NT2/D1 (cell line): Measurements from ENCODE around the gene C12orf57.

ENCODE experiments used
- DNase-seq: peaks from one replicate; pipeline ENCODE4 v3.0.0-alpha.2; 2011; ENCODE audit warnings: low read depth, low spot score
- H3K27me3 ChIP-seq: 2 replicates; pipeline ENCODE4 v1.6.0; 2011; ENCODE audit warnings: mild to moderate bottlenecking; ENCODE audit not compliant: insufficient read length, insufficient read depth
- H3K36me3 ChIP-seq: 2 replicates; pipeline ENCODE4 v1.6.1; 2011; ENCODE audit warnings: mild to moderate bottlenecking, low read length, mixed read lengths; ENCODE audit not compliant: insufficient read depth, insufficient read length
- H3K4me1 ChIP-seq: 2 replicates; pipeline ENCODE4 v1.5.1; 2011; ENCODE audit not compliant: insufficient read depth, insufficient read length
- H3K4me3 ChIP-seq: 2 replicates; pipeline ENCODE4 v1.5.1; 2011; ENCODE audit warnings: low read depth; ENCODE audit not compliant: insufficient read length
- H3K9ac ChIP-seq: 2 replicates; pipeline ENCODE4 v1.6.0; 2011; ENCODE audit warnings: low read depth; ENCODE audit not compliant: insufficient read length
- H3K9me3 ChIP-seq: 2 replicates; pipeline ENCODE4 v1.5.1; 2011; ENCODE audit warnings: mild to moderate bottlenecking, low read length; ENCODE audit not compliant: insufficient read depth
- SUZ12 ChIP-seq: IDR thresholded peaks from 2 replicates; pipeline ENCODE4 v1.6.1; 2011; ENCODE audit not compliant: insufficient read length, insufficient read depth; ENCODE audit errors: extremely low read depth
- YY1 ChIP-seq: IDR thresholded peaks from 2 replicates; pipeline ENCODE4 v1.6.1; 2011; ENCODE audit not compliant: insufficient read length, insufficient read depth
- ZNF274 ChIP-seq: IDR thresholded peaks from 2 replicates; pipeline ENCODE4 v1.6.1; 2011; ENCODE audit warnings: mild to moderate bottlenecking, low read depth, low read length

C12orf57 gene

DNA sequence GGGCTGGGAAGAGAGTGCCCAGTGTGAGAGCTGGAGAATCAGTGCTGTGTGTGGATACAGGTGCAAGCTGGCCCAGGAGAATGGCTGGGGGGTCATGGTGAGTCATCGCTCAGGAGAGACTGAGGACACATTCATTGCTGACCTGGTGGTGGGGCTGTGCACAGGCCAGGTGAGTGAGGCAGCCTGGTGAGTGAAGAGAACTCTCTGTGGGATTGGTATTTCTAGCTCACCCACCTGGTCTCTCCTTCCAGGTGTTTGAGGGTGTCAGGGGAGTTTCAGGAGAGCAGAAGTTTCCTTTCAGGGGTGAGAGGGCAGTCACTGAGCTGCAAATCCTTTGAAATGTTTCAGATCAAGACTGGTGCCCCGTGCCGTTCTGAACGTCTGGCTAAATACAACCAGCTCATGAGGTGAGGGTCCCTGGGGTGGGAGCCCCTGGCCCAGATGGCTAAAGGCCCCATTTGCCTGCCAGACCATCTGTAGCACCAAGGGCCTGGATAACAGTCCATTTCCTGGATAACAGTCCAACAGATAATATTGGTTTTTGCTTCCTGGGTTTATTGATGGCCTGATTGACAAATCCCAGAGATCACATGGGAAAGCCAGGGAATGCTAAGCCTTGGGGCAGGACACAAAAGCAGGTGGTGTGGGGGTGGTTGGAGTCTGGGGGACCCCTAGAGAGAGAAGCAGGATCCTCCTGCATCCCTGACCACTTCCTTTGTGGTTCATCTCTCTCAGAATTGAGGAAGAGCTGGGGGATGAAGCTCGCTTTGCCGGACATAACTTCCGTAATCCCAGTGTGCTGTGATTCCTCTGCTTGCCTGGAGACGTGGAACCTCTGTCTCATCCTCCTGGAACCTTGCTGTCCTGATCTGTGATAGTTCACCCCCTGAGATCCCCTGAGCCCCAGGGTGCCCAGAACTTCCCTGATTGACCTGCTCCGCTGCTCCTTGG is 21.6 kb upstream of the C12orf57 start:
- H3K27me3 ChIP-seq: no peaks in the 10 kb centered on the region
- H3K36me3 ChIP-seq: peaks cover 58% of the 10 kb centered on the region
- TF ChIP-seq SUZ12 (no peak), YY1 (no peak), ZNF274 (no peak)
- peaks cover 19% of the 10 kb centered on the region for H3K4me1 ChIP-seq
- H3K4me3 ChIP-seq: no peak overlapping the region
- DNase-seq: no peak
- no peak overlapping the region for H3K9ac ChIP-seq
- H3K9me3 ChIP-seq: no peaks in the 10 kb centered on the region

DNA sequence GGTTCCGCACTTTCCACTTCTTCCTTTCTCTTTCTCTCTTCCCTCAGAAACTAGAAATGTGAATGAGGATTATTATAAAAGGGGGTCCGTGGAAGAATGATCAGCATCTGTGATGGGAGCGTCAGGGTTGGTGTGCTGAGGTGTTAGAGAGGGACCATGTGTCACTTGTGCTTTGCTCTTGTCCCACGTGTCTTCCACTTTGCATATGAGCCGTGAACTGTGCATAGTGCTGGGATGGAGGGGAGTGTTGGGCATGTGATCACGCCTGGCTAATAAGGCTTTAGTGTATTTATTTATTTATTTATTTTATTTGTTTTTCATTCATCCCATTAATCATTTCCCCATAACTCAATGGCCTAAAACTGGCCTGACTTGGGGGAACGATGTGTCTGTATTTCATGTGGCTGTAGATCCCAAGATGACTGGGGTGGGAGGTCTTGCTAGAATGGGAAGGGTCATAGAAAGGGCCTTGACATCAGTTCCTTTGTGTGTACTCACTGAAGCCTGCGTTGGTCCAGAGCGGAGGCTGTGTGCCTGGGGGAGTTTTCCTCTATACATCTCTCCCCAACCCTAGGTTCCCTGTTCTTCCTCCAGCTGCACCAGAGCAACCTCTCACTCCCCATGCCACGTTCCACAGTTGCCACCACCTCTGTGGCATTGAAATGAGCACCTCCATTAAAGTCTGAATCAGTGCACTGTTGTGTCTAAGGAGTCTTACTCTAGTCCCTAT is 20.7 kb upstream of the C12orf57 start:
- Histone ChIP-seq H3K4me1 (peaks cover 13% of the 10 kb centered on the region), H3K9me3 (no peaks in the 10 kb centered on the region), H3K4me3 (no peak overlapping the region), H3K36me3 (peaks cover 53% of the 10 kb centered on the region), H3K9ac (no peak overlapping the region), H3K27me3 (no peaks in the 10 kb centered on the region)
- no peak for DNase-seq
- TF ChIP-seq ZNF274: no peak
- TF ChIP-seq YY1: no peak
- no peak for TF ChIP-seq SUZ12

DNA sequence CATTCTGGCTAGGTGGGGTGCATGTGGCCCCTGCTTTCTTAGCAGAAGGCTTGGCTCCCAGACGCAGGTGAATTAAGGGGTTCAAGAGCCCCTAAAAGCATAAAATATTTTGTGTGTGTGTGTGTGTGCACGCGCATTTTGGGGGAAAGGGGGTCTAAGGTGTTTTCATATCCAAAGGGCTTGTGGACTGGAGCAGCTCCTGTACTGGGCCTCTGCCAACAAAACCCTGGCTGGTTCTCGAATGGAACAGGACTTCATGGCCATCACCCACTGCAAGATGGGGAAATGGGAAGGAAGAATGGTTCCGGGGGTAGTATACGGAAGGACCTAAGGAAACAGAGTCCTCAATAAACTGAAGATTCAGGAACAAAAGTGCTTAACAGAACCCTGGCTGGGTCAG is 20.0 kb upstream of the C12orf57 start:
- H3K9ac ChIP-seq: peak overlapping the region; percentile 13
- TF ChIP-seq ZNF274 (no peak), SUZ12 (no peak), YY1 (no peak)

DNA sequence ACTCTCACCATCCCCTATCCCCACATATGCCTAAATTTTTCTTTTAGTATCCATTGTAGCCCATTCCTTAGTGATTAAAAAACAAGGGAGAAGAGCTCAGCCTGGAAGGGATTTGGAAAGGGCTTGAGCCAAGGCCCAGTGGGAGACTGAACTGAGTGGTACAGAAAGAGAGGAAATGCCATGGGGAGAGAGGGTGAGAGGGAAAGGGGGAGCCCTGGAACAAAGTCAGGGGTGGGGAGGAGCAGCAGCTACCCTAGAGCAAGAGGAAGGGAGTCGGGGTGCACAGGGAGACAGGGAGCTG is 18.6 kb upstream of the C12orf57 start:
- Histone ChIP-seq H3K4me3 (peak overlapping the region; percentile 42), H3K9ac (peak overlapping the region; percentile 78), H3K36me3 (peaks cover 48% of the 10 kb centered on the region), H3K9me3 (no peaks in the 10 kb centered on the region), H3K27me3 (no peaks in the 10 kb centered on the region), H3K4me1 (peaks cover 23% of the 10 kb centered on the region)
- TF ChIP-seq ZNF274 (no peak), YY1 (no peak), SUZ12 (no peak)
- no peak for DNase-seq

More for the DNA sequence above, 20.0 kb upstream of the C12orf57 start:
- Histone ChIP-seq H3K4me1 (peaks cover 13% of the 10 kb centered on the region), H3K9me3 (no peaks in the 10 kb centered on the region), H3K27me3 (no peaks in the 10 kb centered on the region), H3K36me3 (peaks cover 49% of the 10 kb centered on the region), H3K4me3 (no peak overlapping the region)
- no peak for DNase-seq

DNA sequence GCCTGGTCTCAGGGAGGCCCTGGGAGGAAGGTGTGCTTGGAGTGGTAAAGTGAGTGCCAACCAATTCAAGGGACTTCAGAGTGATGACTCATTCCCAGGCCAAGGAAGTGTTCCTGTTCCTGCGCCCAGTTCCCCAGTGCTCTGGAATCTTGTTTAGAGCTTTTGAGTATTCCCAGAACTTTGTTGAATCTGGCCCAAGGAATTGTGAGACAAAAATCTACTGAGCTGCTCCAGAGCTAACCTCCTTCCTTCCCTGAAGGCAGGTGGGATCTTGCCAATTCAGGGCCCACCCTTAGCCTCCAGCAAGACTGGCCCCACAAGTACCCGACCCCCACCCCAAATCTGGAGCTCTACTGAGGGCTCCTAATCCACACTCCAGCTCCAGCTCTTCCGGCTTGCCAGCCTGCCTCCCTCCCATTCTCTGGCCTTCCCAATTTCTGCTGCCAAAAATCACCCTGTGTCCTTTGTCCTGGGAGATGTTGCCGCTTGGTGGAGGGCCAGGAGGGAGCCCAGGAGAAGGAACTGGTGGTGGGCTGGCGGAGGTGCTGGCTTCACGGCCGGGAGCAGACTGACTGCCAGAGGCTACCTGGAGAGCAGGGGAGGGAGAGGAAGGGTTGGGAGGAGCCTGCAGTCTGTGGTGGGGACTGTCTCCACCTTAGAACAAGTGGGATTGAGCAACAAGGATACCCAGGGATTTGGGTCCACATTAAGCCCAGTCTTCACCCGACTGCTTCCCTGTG is 18.1 kb upstream of the C12orf57 start:
- H3K9me3 ChIP-seq: no peaks in the 10 kb centered on the region
- H3K27me3 ChIP-seq: no peaks in the 10 kb centered on the region
- DNase-seq: peak; percentile 92
- no peak for TF ChIP-seq YY1
- peaks cover 47% of the 10 kb centered on the region for H3K36me3 ChIP-seq
- peak overlapping the region; percentile 78 for H3K9ac ChIP-seq
- H3K4me3 ChIP-seq: peak overlapping the region; percentile 42
- peaks cover 23% of the 10 kb centered on the region for H3K4me1 ChIP-seq

DNA sequence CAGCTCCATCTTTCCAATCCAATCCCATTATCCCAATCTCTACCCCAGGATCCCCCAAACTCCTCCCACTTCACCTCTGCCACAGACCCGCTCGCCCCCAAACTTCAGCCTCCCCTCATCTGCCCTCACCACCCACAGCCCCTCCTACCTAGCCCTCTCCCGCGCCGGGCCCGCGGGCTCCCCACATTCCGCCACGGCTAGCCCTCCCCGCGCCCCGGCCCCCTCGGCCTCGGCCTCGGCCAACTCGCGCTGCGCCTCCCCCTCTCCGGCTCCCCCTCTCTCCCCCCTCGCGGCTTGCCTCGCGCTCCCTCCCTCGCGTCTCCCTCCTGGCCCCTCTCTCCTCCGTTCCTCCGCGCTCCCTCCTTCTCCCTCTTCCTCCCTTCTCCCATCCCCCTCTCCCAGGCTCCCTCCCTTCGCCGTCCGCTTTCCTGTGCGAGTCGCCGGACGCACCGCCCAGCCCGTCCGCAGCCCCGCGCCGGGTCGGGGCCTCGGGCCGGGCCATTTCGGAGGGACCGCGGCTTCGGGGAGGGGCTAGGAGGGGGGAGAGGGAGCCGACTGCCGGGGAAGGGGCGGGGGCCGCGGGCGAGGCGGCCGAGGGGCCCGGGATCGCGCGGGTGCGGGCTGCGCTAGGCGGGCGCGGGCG is 16.3 kb upstream of the C12orf57 start, which contains the start of gene ATN1:
TSS of gene ATN1 (plus strand) at position 581 of the 643 bp plus-strand sequence. CDS start 6,043 bp downstream, outside the sequence.
- Histone ChIP-seq H3K36me3 (peaks cover 40% of the 10 kb centered on the region), H3K9ac (peak within 1 kb of the TSS; percentile 94), H3K4me1 (peaks cover 26% of the 10 kb centered on the region), H3K27me3 (no peaks in the 10 kb centered on the region), H3K9me3 (no peaks in the 10 kb centered on the region), H3K4me3 (peak within 1 kb of the TSS; percentile 89)
- TF ChIP-seq ZNF274 (no peak), SUZ12 (no peak), YY1 (no peak)
- DNase-seq: peak; percentile 95
